ENCODE data around the gene S100A16.

- TF ChIP-seq POLR2A (IDR thresholded peaks at IDR 0.05; ENCODE audit: low read depth) (peak; percentile 14), CTCF (IDR thresholded peaks at IDR 0.05) (peak in 1 of 3 experiments; percentile 19), EP300 (IDR thresholded peaks at IDR 0.05) (no peak), POLR2AphosphoS5 (IDR thresholded peaks at IDR 0.05) (peak; percentile 87 to 90)
These were observed 46.2 kb downstream of the S100A16 start for GRCh38 chr1:153566414-153567371.
